Urothelium cell line (cell line): ENCODE data around the gene ZNF341.

Source experiments
- DNase-seq: peaks from one replicate; pipeline ENCODE4 v3.0.0; 2011; ENCODE audit warnings: low spot score, mixed read lengths
- FAIRE-seq: peaks from 2 replicates; lab custom pipeline; 2011; peaks lifted over from hg19 to GRCh38; lab: Jason Lieb, UNC

Gene ZNF341

GRCh38 chr20:33765099-33765498 lies 33.3 kb downstream of the ZNF341 start:
- no peak for FAIRE-seq
- no peak for DNase-seq

- FAIRE-seq (no peak), DNase-seq (no peak)
Observed at GRCh38 chr20:33765592-33765991, 33.8 kb downstream of the ZNF341 start.

- FAIRE-seq, result no peak
- DNase-seq, result no peak
Observed at GRCh38 chr20:33766686-33767085, 34.9 kb downstream of the ZNF341 start.

- no peak for DNase-seq
- FAIRE-seq, result no peak
Observed at GRCh38 chr20:33767777-33768138, 36.0 kb downstream of the ZNF341 start.

- DNase-seq, result no peak
- FAIRE-seq, result no peak
Observed at GRCh38 chr20:33769043-33769442, 37.2 kb downstream of the ZNF341 start.

- FAIRE-seq (no peak), DNase-seq (no peak)
Observed at GRCh38 chr20:33770005-33770404, 38.2 kb downstream of the ZNF341 start.

- no peak for DNase-seq
- FAIRE-seq, result no peak
Observed at GRCh38 chr20:33771938-33772337, 40.1 kb downstream of the ZNF341 start.

- DNase-seq, result no peak
- no peak for FAIRE-seq
Observed at GRCh38 chr20:33772439-33772838, 40.6 kb downstream of the ZNF341 start.

- no peak for FAIRE-seq
- DNase-seq, result no peak
Observed at GRCh38 chr20:33773412-33774089, 41.8 kb downstream of the ZNF341 start.

GRCh38 chr20:33777816-33778215 lies 46.0 kb downstream of the ZNF341 start:
- FAIRE-seq, result no peak
- no peak for DNase-seq

GRCh38 chr20:33781133-33781532 lies 49.3 kb downstream of the ZNF341 start:
- no peak for FAIRE-seq
- no peak for DNase-seq

GRCh38 chr20:33781945-33782344 lies 50.1 kb downstream of the ZNF341 start:
- DNase-seq (no peak), FAIRE-seq (no peak)

- DNase-seq (no peak), FAIRE-seq (no peak)
Observed at GRCh38 chr20:33783256-33783655, 51.5 kb downstream of the ZNF341 start.

GRCh38 chr20:33783818-33784217 lies 52.0 kb downstream of the ZNF341 start:
- FAIRE-seq (no peak), DNase-seq (no peak)

- DNase-seq, result no peak
- no peak for FAIRE-seq
Observed at GRCh38 chr20:33784225-33784624, 52.4 kb downstream of the ZNF341 start.

GRCh38 chr20:33785503-33785902 lies 53.7 kb downstream of the ZNF341 start:
- DNase-seq (no peak), FAIRE-seq (no peak)

GRCh38 chr20:33787253-33787891 lies 55.6 kb downstream of the ZNF341 start:
- DNase-seq (no peak), FAIRE-seq (no peak)

- FAIRE-seq (no peak), DNase-seq (no peak)
Observed at GRCh38 chr20:33788351-33789049, 56.7 kb downstream of the ZNF341 start.

GRCh38 chr20:33789109-33789857 lies 57.5 kb downstream of the ZNF341 start:
- DNase-seq (peak; percentile 97), FAIRE-seq (peak; percentile 87)

- DNase-seq (no peak), FAIRE-seq (no peak)
Observed at GRCh38 chr20:33789858-33790182, 58.0 kb downstream of the ZNF341 start.

GRCh38 chr20:33790566-33790965 lies 58.8 kb downstream of the ZNF341 start:
- FAIRE-seq (no peak), DNase-seq (no peak)

- FAIRE-seq (no peak), DNase-seq (no peak)
Observed at GRCh38 chr20:33791021-33791420, 59.2 kb downstream of the ZNF341 start.
